LNCaP clone FGC (cell line): ENCODE data around the gene ZNHIT2.

Source experiments
- DNase-seq: peaks from one replicate; pipeline ENCODE4 v3.0.0-alpha.2; 2011; ENCODE audit warnings: low read depth
- H3K4me3 ChIP-seq: 2 replicates; pipeline ENCODE4 v1.5.1; 2011; ENCODE audit warnings: mild to moderate bottlenecking, low read depth, low read length, control low read depth
- TF ChIP-seq, protein P1 (sequence below): IDR thresholded peaks from 2 replicates; pipeline ENCODE4 v1.5.1; 2012; ENCODE audit warnings: mild to moderate bottlenecking; ENCODE audit not compliant: control insufficient read depth, insufficient read depth; ENCODE audit errors: extremely low read depth

Gene ZNHIT2

DNA sequence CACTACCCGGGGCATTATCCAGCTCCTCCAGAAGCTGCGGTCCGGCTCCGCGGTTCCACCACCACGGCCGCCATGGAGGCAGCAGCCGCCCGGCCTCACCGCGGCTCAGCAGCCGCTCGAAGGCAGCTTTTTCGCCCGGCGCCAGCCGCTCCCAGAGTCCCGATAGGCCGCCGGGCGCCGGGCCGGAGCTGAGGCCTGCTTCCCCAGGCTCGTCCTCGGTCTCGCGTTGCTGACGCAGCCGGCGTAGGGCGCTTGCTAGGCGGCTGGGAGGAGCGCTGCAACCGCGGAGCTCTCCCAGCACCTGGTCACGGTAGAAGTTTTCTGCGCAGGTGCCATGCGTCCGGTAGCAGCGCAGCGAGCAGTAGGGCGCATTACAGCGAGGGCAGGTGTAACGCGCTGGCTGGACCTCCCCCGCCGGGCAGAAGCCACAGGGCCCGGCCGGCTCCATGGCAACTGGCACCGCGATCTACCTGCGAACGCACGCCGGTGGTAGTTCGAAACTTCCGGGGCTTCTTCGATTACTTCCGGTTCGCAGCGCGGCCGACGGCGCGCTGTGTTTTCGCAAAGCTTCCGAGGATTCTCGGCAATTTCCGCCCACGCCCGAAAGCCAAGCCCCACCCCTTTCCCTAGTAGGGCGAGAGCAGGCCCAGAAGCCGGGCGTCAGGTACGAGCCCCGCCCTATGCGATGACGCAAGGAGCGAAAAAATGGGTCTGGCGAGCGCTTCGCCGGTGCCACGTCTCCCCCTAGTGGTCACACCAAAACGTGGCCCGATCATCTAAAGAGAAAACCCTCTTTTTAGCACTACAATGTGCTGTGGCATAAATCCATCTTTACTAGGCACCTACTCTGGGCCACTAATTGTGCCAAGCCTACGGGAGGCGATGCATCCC, at the start of gene ZNHIT2:
Gene ZNHIT2, minus strand, starts transcription at position 496 of the 891 bp plus-strand sequence. Its CDS starts 48 bp downstream, at position 448.
- DNase-seq: peak; percentile 95
- TF ChIP-seq, protein P1, sequence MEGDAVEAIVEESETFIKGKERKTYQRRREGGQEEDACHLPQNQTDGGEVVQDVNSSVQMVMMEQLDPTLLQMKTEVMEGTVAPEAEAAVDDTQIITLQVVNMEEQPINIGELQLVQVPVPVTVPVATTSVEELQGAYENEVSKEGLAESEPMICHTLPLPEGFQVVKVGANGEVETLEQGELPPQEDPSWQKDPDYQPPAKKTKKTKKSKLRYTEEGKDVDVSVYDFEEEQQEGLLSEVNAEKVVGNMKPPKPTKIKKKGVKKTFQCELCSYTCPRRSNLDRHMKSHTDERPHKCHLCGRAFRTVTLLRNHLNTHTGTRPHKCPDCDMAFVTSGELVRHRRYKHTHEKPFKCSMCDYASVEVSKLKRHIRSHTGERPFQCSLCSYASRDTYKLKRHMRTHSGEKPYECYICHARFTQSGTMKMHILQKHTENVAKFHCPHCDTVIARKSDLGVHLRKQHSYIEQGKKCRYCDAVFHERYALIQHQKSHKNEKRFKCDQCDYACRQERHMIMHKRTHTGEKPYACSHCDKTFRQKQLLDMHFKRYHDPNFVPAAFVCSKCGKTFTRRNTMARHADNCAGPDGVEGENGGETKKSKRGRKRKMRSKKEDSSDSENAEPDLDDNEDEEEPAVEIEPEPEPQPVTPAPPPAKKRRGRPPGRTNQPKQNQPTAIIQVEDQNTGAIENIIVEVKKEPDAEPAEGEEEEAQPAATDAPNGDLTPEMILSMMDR: peak; percentile 94

DNA sequence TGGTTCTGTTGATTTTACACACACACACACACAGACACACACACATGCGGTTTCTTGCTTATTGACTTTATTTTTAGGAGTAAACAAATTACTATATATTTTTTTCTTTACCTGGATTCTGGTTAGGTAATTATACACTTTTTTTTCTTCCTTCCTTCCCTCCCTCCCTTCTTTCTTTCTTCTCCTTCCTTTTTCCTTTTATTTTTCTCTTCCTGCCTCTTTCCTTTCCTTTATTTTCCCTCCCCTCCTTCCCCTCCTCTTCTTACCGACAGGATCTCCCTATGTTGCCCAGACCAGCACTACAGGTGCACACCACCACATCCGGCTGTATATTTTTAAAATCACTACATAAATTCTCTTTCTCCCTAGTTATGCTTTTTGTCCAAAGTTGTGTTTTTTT, 49.4 kb upstream of the ZNHIT2 start:
- no peak overlapping the region for H3K4me3 ChIP-seq
- DNase-seq: no peak
- TF ChIP-seq, protein P1: no peak

More for the DNA sequence above, at the start of gene ZNHIT2:
- peak within 1 kb of the TSS; percentile 90 for H3K4me3 ChIP-seq

DNA sequence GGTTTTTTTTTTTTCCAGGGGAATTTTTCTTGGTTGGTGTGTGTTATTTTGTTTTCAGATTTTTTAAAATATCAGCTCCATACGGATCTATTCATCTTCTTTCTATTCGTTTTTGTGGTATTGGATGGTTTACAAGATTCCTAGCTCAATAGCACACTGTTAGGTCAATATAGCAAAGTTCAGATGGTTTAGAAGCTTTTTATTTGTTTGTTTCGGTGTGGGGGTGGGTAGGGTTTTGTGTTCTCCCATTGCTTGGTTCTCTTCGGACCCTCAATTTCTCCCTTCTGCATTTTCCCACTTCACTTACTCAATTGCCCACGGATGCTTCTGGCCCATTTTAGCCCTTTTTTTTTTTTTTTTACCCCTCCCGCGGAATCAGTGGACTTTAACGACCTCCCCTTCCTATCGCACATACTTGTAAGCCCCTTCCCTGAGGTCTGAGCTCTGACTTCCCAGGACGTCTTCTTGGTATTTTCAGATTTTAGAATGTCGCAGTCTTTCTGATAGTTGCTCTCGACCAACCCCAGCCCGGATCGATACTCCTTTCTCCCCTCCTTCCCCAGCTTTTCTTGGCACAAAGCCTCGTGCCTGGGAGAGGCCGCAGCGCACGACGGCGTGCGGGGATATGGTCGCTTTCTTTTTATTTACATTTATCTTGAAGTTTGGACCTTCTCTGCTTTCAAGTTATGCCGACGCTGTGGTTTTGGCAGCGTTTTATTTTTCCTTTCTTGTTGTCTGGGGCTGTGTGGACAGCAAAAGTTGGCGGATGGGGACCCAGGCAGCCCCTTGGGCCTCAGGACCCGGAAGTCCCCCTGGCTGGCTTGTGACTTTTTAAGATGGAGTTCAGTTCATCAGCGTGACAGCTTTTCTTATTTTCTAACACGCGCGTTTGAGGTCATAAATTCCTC, 48.2 kb upstream of the ZNHIT2 start:
- no peak overlapping the region for H3K4me3 ChIP-seq
- no peak for DNase-seq
- TF ChIP-seq, protein P1: no peak

DNA sequence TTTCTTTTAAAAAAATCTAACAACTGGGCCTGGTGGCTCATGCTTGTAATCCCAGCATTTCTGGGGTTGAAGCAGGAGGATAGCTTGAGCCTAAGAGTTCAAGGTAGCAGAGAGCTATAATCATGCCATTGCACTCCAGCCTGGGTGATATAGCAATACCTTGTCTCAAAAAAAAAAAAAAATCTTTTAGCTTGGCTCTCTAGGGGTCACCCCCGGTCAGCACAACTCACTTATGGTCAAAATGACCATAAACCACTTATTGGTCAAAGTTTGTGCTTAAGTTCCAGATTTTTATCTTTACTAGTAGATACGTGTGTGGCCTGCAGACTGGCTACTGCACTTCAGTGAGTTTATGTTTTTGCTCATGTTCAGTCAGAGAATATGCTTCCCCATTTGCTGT, 46.2 kb upstream of the ZNHIT2 start:
- DNase-seq: no peak
- no peak overlapping the region for H3K4me3 ChIP-seq
- TF ChIP-seq, protein P1: no peak

DNA sequence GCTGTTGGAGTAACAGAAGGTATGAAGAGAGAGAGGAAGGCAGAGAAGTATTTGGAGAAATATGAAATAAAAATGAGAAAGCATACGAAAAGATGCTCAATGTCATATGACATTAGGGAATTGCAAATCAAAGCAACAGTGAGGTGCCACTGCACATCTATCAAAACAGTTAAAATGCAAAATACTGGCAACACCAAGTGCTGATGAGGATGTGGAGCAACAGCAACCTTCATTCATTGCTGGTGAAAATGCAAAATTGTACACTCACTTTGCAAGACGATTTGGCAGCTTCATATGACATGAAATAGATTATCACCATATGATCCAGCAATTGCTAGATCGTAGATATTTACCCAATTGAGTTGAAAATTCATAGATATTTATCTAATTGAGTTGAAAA, 43.1 kb upstream of the ZNHIT2 start:
- TF ChIP-seq, protein P1: no peak
- H3K4me3 ChIP-seq: no peak overlapping the region
- DNase-seq: no peak

DNA sequence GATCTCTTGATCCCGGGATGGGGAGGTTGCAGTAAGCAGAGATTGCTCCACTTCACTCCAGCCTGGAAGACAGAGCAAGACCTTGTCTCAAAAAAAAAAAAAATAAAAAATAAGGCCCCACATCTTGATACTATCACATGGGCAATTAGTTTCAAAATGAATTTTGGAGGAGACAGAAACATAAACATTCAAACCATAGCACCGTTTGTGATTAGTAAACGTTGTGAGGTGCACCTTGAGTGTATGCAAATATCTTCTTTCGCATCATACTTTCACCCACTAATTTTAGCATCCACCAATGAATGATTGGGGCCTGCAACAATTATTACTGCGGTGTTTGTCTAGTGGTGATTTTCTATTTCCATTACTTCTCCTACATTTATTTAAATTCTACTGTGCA, 41.5 kb upstream of the ZNHIT2 start:
- DNase-seq: no peak
- no peak overlapping the region for H3K4me3 ChIP-seq
- TF ChIP-seq, protein P1: no peak
